HepG2 (cell line): ENCODE measurements around the gene GPR137.
A peak's percentile ranks its signal among the peaks of the same experiment; 100 is the strongest.

Experiments
- ATF4 ChIP-seq, 2 experiments: fragments of 450-650 bp in 1 of 2; sonication (generic) in 1 of 2; formaldehyde crosslinking; IDR thresholded peaks; 2 replicates each; pipeline versions ENCODE4 v1.5.0 to v1.8.0; 2020 to 2022; ENCODE audit warnings: mild to moderate bottlenecking in 1 of 2, missing genetic modification reagents in 1 of 2
- CTCF ChIP-seq: sonication (generic); formaldehyde crosslinking; IDR thresholded peaks from 2 replicates; pipeline ENCODE4 v1.5.0; 2020; ENCODE audit warnings: mild to moderate bottlenecking, missing genetic modification reagents, moderate library complexity
- FOXO4 ChIP-seq: sonication (generic); formaldehyde crosslinking; conservative IDR thresholded peaks from 2 replicates; pipeline ENCODE4 v1.8.1; 2023; ENCODE audit warnings: missing genetic modification reagents
- HOXA7 ChIP-seq: sonication (generic); formaldehyde crosslinking; IDR thresholded peaks from 2 replicates; pipeline ENCODE4 v1.8.1; 2022; ENCODE audit warnings: mild to moderate bottlenecking, missing genetic modification reagents, moderate library complexity
- KLF16 ChIP-seq, 2 experiments: sonication (generic) in 1 of 2; formaldehyde crosslinking in 1 of 2; IDR thresholded peaks; 2 replicates each; pipeline versions ENCODE4 v1.6.1 to v1.8.0; 2016 to 2023; ENCODE audit warnings: missing genetic modification reagents in 2 of 2, missing compliant biosample characterization in 1 of 2
- MTF1 ChIP-seq: sonication (generic); formaldehyde crosslinking; IDR thresholded peaks from 2 replicates; pipeline ENCODE4 v1.5.0; 2020; ENCODE audit warnings: missing genetic modification reagents
- NR2F2 ChIP-seq: IDR thresholded peaks from 2 replicates; pipeline ENCODE4 v1.6.1; 2012; ENCODE audit warnings: low read depth, inconsistent platforms, borderline replicate concordance
- REXO4 ChIP-seq: sonication (generic); formaldehyde crosslinking; IDR thresholded peaks from 2 replicates; pipeline ENCODE4 v1.8.0; 2022; ENCODE audit warnings: missing genetic modification reagents, mild to moderate bottlenecking, borderline replicate concordance
- YEATS2 ChIP-seq: sonication (generic); formaldehyde crosslinking; IDR thresholded peaks from 2 replicates; pipeline ENCODE4 v1.4.0; 2020; ENCODE audit warnings: missing genetic modification reagents, borderline replicate concordance

- TF ChIP-seq REXO4 (CRISPR knock-in tag) (no peak), ATF4 (CRISPR knock-in tag; IDR thresholded peaks at IDR 0.05) (no peak), NR2F2 (peak; percentile 61; the same call in 1 of the 2 replicates), FOXO4 (CRISPR knock-in tag) (no peak), CTCF (peak; percentile 90), KLF16 (CRISPR knock-in tag; IDR thresholded peaks at IDR 0.05) (peak in 1 of 2 experiments; percentile 58; a peak in 1 of 4 replicates), MTF1 (CRISPR knock-in tag) (no peak), HOXA7 (CRISPR knock-in tag) (no peak), YEATS2 (CRISPR knock-in tag) (peak; percentile 42; the same call in 1 of the 2 replicates)
Measured at GRCh38 chr11:64305691-64306562, 20.3 kb downstream of the GPR137 start.
